ENCODE data around the gene SLC39A11. TPM values are rescaled to one million over a fixed set of nuclear protein-coding genes. Genes with fewer than 3 reads are reported as not detected.

Gene SLC39A11
- total RNA-seq, 1 experiment from 2014 or later: 18.6 TPM

DNA sequence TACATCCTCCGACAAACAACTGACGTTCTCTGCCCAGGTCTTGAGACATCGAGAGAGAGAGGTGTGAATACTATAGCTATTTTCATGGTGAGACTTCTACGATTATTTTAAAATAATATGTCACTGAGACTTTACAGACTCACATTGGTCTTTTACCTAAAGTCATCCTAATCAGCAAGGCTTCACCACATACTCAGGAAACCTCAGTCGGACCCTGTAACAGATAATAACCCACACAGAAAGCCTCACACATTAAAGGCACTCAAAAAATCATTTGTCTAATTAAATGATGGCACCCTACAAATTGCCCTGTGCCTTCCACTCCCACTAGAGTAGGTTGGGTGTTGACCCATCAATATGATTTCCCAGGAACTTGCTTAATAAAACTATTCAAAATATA, 19.8 kb upstream of the SLC39A11 start:
- intact Hi-C loops (cut with micrococcal nuclease; ENCODE audit: unreplicated experiment): loop anchor here (5.0 kb wide), 1 partner anchor 50 kb away; no protein-coding TSS in a partner anchor
- DNase-seq (ENCODE audit: low spot score): no peak
- no peaks in the 10 kb centered on the region for H3K27me3 ChIP-seq (replicated peaks; ENCODE audit: insufficient read depth, low read depth, low read length, poor library complexity)
- H3K27ac ChIP-seq (ENCODE audit: low read depth, low read length, poor library complexity, severe bottlenecking): no peak overlapping the region
- TF ChIP-seq EZH2 (IDR thresholded peaks at IDR 0.05; ENCODE audit: borderline replicate concordance, low read depth, low read length, poor library complexity, severe bottlenecking): no peak
- TF ChIP-seq, protein P1, sequence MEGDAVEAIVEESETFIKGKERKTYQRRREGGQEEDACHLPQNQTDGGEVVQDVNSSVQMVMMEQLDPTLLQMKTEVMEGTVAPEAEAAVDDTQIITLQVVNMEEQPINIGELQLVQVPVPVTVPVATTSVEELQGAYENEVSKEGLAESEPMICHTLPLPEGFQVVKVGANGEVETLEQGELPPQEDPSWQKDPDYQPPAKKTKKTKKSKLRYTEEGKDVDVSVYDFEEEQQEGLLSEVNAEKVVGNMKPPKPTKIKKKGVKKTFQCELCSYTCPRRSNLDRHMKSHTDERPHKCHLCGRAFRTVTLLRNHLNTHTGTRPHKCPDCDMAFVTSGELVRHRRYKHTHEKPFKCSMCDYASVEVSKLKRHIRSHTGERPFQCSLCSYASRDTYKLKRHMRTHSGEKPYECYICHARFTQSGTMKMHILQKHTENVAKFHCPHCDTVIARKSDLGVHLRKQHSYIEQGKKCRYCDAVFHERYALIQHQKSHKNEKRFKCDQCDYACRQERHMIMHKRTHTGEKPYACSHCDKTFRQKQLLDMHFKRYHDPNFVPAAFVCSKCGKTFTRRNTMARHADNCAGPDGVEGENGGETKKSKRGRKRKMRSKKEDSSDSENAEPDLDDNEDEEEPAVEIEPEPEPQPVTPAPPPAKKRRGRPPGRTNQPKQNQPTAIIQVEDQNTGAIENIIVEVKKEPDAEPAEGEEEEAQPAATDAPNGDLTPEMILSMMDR (conservative IDR thresholded peaks at IDR 0.05; ENCODE audit: low read depth, low read length): no peak
- BruUV-seq (replicated peaks): no TSS peak
- no peaks in the 10 kb centered on the region for H3K9me3 ChIP-seq (ENCODE audit: low read depth, low read length, poor library complexity, severe bottlenecking)
- no peak overlapping the region for H3K4me3 ChIP-seq (ENCODE audit: low read depth, low read length, poor library complexity, severe bottlenecking)
- CTCF ChIA-PET: interaction anchor here (0.6 kb wide), 1 partner anchor 44 kb away, joined by 3 read pairs; no protein-coding TSS in a partner anchor
- POLR2A ChIA-PET (ENCODE audit: low non-redundant PET): no interaction called here
- no peaks in the 10 kb centered on the region for H3K4me1 ChIP-seq (ENCODE audit: insufficient read depth, low read length, poor library complexity, severe bottlenecking)
- H3K36me3 ChIP-seq (ENCODE audit: insufficient read depth, low read length, poor library complexity, severe bottlenecking): no peaks in the 10 kb centered on the region

- TF ChIP-seq EZH2 (IDR thresholded peaks at IDR 0.05; ENCODE audit: borderline replicate concordance, low read depth, low read length, poor library complexity, severe bottlenecking): no peak
- TF ChIP-seq, protein P1 (conservative IDR thresholded peaks at IDR 0.05; ENCODE audit: low read depth, low read length): no peak
- H3K4me1 ChIP-seq (ENCODE audit: insufficient read depth, low read length, poor library complexity, severe bottlenecking): no peaks in the 10 kb centered on the region
- CTCF ChIA-PET: no interaction called here
- H3K27me3 ChIP-seq (replicated peaks; ENCODE audit: insufficient read depth, low read depth, low read length, poor library complexity): no peaks in the 10 kb centered on the region
- H3K36me3 ChIP-seq (ENCODE audit: insufficient read depth, low read length, poor library complexity, severe bottlenecking): no peaks in the 10 kb centered on the region
- no peak overlapping the region for H3K4me3 ChIP-seq (ENCODE audit: low read depth, low read length, poor library complexity, severe bottlenecking)
- H3K9me3 ChIP-seq (ENCODE audit: low read depth, low read length, poor library complexity, severe bottlenecking): no peaks in the 10 kb centered on the region
- H3K27ac ChIP-seq (ENCODE audit: low read depth, low read length, poor library complexity, severe bottlenecking): no peak overlapping the region
- intact Hi-C loops (cut with micrococcal nuclease; ENCODE audit: unreplicated experiment): loop anchor here (5.0 kb wide), 1 partner anchor 51 kb away; no protein-coding TSS in a partner anchor
- DNase-seq (ENCODE audit: low spot score): no peak
- POLR2A ChIA-PET (ENCODE audit: low non-redundant PET): no interaction called here
- no TSS peak for BruUV-seq (replicated peaks)
Observed at GRCh38 chr17:73111386-73111785, 18.9 kb upstream of the SLC39A11 start.

DNA sequence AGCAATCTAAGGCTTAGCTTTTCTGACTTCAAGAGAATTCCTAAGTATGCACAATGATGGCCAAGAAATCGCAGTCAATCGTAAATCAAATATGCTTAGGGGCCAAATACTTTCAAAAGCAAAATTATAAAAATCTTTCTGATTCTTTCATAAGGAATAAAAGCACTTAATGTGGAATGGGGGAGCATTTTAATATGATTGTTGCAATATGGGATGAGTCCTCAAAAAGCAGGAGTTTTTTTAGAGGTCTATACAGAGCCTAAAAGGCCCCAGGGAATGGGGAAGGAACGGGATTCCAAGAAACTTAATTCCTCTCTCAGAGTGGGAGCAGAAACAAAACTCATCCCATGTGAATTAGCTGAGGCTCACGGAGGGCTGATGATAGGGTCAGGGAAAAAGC, 14.7 kb upstream of the SLC39A11 start:
- no TSS peak for BruUV-seq (replicated peaks)
- H3K4me3 ChIP-seq (ENCODE audit: low read depth, low read length, poor library complexity, severe bottlenecking): no peak overlapping the region

More for the DNA sequence above, 14.7 kb upstream of the SLC39A11 start:
- ChIA-PET CTCF (no interaction called here), POLR2A (ENCODE audit: low non-redundant PET) (no interaction called here)
- no peak overlapping the region for H3K27ac ChIP-seq (ENCODE audit: low read depth, low read length, poor library complexity, severe bottlenecking)
- no peaks in the 10 kb centered on the region for H3K4me1 ChIP-seq (ENCODE audit: insufficient read depth, low read length, poor library complexity, severe bottlenecking)
- H3K36me3 ChIP-seq (ENCODE audit: insufficient read depth, low read length, poor library complexity, severe bottlenecking): no peaks in the 10 kb centered on the region
- intact Hi-C loops (cut with micrococcal nuclease; ENCODE audit: unreplicated experiment): no loop called here
- no peaks in the 10 kb centered on the region for H3K9me3 ChIP-seq (ENCODE audit: low read depth, low read length, poor library complexity, severe bottlenecking)
- TF ChIP-seq, protein P1 (conservative IDR thresholded peaks at IDR 0.05; ENCODE audit: low read depth, low read length): no peak
- TF ChIP-seq EZH2 (IDR thresholded peaks at IDR 0.05; ENCODE audit: borderline replicate concordance, low read depth, low read length, poor library complexity, severe bottlenecking): no peak
- DNase-seq (ENCODE audit: low spot score): no peak
- no peaks in the 10 kb centered on the region for H3K27me3 ChIP-seq (replicated peaks; ENCODE audit: insufficient read depth, low read depth, low read length, poor library complexity)
